ENCODE data around the gene BCAM.

Gene BCAM

DNA sequence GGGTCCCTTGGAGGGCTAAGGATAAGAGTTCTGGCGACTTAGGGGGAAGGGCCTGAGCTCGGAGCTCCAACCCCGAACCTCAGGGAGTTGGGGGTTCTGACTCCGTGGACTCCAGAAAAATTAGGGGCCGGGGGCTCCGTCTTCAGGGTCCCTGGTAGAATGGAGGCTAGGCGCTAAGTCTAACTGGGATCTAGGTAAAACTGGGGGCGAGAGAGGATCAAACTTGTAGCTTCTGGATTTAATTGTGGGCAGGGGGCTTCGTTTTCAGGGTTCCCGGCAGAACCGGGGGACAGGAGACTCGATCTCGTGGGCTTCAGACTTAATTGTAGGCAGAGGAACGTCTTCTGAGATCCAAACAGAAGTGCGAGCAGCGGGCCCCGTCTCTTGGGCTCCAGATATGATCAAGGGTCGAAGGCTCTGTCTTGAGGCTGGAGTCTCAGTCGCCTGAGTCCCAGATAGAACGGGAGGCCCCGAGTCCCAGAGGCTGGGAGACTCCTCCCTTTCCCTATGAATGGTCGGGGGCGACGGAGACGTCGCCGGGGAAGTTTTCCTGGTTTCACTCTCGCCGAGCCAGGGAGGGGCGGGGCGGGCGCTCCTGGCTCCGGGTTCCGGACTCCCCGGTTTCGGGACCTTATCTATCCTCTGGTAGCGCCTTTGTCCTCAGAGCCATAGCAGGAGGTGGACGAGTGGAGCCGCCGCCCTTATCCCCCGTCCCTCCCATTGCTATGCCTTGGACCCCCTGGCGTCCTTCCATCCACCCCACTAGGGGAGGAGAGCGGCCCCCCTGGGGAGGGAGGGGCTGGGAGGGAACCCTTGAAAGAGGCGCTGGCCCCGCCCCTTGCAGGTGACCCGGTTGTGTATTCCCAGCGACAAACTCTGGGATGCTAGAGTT is 38.5 kb downstream of the BCAM start:
- DNase-seq (ENCODE audit: extremely low read depth, low read depth): no peak
- TF ChIP-seq, protein P1, sequence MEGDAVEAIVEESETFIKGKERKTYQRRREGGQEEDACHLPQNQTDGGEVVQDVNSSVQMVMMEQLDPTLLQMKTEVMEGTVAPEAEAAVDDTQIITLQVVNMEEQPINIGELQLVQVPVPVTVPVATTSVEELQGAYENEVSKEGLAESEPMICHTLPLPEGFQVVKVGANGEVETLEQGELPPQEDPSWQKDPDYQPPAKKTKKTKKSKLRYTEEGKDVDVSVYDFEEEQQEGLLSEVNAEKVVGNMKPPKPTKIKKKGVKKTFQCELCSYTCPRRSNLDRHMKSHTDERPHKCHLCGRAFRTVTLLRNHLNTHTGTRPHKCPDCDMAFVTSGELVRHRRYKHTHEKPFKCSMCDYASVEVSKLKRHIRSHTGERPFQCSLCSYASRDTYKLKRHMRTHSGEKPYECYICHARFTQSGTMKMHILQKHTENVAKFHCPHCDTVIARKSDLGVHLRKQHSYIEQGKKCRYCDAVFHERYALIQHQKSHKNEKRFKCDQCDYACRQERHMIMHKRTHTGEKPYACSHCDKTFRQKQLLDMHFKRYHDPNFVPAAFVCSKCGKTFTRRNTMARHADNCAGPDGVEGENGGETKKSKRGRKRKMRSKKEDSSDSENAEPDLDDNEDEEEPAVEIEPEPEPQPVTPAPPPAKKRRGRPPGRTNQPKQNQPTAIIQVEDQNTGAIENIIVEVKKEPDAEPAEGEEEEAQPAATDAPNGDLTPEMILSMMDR (IDR thresholded peaks at IDR 0.05; ENCODE audit: low read depth, low read length): no peak

DNA sequence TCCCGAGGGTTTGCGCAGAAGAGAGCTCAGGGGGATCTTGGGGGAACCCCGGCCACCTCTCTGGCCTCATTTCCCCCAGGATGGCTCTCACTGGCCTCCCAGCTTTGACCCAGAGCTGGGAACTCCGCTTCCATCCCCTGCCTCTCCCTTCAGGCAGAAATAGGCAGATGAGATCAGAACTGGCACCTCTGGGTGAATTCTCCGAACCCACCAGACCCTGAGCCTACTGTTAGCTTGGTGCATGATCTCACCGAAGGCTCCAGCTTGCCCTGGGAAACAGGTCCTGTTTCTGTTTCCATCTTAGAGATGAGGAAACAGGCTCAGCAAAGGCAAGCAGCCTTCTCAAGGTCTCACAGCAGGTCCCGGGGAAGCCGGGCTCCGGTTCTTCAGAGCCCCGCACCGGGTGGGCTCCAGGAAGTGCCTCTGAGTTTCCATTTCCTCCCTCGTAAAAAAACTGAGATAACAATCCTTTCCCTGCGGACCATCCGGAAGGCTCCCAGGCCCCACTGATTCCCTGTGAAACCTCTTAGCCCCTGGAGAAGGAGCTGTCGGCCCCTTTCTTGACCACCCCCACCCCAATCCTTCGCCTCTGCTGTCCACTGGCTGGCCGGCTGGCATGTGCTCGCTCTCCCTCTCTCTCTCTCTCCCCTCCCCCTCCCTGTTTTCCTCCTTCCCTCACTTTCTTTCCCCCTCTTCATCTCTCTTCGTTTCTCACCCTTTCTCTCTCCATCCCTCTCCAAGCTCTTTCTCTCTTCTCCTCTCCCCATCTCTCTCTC is 39.3 kb downstream of the BCAM start:
- DNase-seq (ENCODE audit: extremely low read depth, low read depth): no peak
- TF ChIP-seq, protein P1 (IDR thresholded peaks at IDR 0.05; ENCODE audit: low read depth, low read length): no peak

DNA sequence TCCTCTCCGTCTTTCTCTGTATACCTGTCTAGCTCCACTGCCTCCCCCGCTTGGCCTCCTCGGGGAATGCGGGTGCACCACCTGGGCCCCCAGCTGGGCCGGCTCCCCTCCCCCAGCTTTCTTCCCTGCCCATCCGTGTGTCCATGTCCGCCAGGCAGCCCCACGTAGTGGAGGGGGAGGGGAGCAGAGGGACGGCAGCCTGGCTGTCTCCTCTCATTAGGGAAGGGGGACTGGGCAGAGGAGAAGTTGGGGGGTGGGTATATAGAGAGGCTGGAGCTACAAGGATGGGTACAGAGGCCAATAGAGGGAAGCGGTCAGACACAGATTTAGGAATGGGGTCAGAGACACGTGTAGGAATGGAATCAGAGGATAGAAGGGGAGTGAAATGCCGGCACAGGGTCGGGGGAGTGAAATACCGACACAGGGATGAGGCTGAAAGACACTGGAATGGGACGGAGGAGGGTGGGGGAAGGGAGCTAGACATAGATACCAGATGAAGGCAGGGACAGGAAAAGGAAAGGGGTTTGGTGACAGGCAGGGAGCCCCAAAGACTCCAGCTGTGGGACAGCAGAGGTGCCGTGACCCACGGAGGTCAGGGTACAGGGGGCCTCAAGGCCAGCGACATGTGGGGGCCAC is 40.0 kb downstream of the BCAM start:
- TF ChIP-seq, protein P1 (IDR thresholded peaks at IDR 0.05; ENCODE audit: low read depth, low read length): no peak
- no peak for DNase-seq (ENCODE audit: extremely low read depth, low read depth)

DNA sequence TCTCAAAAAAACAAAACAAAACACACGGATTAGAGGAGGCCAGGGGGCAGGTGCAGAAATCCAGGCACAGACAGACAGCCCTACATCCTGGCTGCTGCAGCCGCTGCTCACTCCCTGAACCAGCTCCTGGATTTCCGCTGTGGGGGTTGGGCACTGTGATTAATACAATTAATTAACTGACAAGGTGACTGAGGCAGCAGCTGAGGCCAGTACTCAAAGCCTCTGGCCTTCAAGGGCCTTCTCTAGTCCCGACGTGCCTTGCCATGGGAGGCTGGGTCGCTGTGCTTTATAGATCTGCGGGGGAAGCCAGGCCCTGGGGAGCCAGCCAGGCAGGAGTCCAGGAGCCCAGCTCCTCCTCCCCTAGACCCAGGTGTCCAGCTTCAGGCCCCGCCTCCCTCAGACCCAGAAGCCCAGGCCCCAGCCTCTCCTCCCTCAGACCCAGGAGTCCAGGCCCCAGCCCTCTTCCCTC is 41.8 kb downstream of the BCAM start:
- no peak for DNase-seq (ENCODE audit: extremely low read depth, low read depth)
- TF ChIP-seq, protein P1 (IDR thresholded peaks at IDR 0.05; ENCODE audit: low read depth, low read length): no peak

DNA sequence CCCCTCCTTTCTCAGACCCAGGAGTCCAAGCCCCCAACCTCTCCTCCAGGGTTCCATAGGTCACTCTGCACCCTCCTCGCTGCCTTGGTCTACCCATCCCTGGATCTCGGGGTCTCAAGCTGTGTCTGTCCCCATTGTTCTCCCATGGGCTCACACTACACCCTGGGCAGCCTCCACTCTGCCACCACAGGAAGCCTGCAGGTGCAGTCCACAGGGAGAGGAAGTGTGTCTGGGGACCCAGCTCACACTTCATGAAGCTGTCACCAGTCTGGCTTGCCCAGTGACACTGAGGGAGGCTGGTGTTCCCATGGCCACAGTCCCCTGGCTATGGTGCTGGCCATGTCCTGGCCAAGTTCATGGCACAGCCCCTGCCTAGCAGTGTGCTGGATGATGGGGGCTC is 42.5 kb downstream of the BCAM start:
- TF ChIP-seq, protein P1 (IDR thresholded peaks at IDR 0.05; ENCODE audit: low read depth, low read length): no peak
- DNase-seq (ENCODE audit: extremely low read depth, low read depth): no peak

DNA sequence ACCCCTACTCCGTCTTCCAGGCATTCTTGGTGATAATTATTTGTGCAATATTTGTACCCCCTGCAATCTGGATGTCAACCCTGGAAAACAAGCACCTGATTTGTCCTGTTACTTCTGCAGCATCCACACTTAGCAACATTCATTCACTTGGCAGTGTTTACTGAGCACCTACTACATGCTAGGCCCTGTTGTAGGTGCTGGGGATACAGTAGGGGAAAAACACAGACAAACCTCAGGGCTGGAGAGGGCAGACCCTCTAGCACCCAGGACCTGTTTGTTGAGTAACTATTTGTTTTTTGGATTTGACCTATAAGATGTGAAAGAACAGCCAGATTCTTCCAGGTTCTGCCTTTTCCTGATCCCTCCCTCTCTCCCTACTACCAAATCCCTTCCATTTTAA is 46.7 kb downstream of the BCAM start:
- TF ChIP-seq, protein P1 (IDR thresholded peaks at IDR 0.05; ENCODE audit: low read depth, low read length): no peak
- no peak for DNase-seq (ENCODE audit: extremely low read depth, low read depth)

Measured in AG09319 (cell line).